Measurements from ENCODE around the gene QKI.

The QKI gene

DNA sequence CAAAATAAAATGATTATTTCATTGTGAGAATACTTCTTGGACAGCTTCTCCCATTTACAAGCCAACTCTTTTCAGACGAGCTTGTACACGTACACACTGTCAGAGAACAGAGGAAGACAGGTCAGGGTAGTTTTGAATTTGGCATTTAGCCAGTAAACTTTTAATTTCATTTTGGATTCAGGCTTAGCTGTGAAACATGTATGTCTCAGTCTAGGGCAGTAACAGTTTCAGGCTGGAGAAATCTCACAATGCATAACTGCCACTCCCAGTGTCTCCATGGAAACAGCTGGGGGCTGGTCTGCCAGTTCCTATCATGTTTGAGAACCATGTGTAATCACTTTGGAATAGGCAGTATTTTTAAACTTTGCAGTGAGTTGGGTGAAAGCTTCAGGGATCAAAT lies 22.0 kb upstream of the QKI start:
- DNase-seq: peak; percentile 55

GRCh38 chr6:163393923-163394322 lies 20.6 kb upstream of the QKI start:
- DNase-seq: no peak

- no peak for DNase-seq
Measured at GRCh38 chr6:163394659-163395058, 19.9 kb upstream of the QKI start.

DNA sequence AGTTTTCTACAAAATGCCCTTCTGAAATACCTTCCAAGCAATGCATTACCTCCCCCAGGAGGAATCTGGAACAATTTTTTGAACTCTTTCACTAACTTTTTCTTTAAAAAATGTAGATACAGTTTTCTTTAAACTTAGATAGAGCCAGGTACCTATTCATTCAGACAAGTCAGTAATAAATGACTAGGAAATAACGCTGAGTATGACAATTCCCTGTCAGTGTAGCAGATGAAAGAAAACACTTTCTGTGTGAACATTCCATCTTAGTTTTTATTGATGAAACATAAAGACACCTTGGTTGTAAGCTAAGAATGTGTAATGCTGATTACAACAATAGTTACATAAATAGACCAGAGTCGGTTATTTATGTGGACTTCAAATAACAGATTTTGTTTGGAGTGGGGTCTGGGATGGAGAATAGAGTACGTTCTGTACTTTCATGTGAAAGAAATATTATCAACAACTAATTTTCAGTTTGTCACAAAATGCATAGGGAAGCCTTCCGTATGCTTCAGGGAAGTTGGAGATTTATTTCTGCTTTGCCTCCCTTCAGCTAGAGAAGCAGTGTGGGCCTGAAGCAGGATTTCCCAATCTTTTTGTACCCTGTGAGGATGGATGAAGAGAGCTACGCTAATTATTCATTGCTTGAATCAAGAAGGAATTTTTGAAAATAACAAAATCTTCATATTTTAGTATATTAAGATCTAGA lies 19.2 kb upstream of the QKI start:
- no peak for DNase-seq

DNA sequence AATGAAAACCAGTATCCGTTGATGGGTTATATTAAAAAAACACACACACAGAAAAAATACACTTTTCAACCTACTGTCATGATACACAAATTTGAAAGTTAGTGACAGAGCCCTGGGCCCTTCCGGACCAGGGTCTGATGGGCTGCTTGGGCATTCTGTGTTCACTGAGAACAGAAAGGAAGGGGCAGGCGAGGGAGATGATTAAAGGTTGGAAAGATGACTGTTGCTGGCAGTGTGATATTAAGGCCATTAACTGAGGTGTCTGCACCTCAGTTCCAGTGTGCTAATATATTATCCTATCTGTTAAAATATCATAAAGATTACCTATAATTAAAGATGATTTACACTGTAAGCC lies 18.7 kb upstream of the QKI start:
- DNase-seq: no peak

GRCh38 chr6:163397326-163397725 lies 17.2 kb upstream of the QKI start:
- no peak for DNase-seq

DNA sequence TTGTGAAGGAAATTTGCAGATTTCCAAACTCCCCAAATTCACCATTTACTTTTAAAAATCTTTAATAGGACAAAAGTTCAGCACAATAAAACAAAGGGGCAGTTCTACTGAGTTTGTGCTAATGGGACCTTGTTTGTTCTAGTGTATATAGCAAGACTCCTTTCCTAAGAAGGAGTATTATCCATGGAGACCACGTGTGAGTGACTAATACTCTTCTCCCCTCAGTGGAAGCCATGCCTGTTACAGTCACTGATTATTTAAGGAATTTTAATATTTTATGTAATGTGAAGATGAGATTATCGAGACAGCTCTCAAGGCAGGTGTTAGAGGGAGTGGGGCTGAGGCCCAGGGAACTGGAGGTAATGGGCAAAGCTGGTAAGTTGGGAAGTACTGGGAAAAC lies 16.4 kb upstream of the QKI start:
- no peak for DNase-seq

- no peak for DNase-seq
Measured at GRCh38 chr6:163398815-163399214, 15.7 kb upstream of the QKI start.

- no peak for DNase-seq
Measured at GRCh38 chr6:163400509-163400908, 14.0 kb upstream of the QKI start.

DNA sequence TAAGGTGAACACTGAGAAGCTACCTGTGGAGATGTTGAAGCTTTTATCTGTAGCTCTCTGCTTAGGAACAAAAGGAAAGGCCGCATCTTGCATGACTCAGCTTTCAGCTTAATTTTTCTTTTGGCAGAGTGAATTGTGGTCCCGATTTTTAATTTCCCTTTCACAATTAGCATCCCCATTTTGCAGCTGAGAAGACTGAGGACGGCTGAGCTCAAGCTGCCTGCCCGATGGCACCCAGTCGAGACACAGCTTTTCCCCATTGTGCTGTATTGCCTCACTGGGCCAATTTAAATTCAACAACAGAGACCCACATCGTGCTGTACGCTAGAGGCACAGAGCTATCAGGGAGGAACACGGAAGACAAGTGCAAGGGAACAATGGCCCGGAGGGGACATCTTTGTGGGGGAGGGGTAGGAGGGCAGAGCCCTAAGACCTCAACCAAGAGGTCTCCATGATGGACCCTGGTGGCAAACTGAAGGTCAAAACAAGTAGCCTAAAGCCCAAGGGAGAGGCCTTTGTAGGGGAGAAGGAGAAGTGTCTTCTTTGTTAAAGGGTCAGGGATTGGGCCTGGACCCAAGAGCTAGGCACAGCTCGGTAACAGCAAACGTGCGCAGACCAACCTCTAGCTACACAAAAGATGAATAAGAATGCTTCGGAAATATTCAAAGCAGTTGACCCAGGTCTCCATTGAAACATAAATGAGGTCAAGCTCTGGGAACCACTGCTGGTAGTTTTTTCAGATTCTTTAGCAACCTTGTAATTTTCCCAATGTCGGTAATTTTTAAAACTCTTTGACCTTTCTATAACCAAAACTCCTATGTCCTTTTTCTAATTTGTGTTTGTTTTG lies 13.3 kb upstream of the QKI start:
- DNase-seq: no peak

GRCh38 chr6:163402616-163403015 lies 11.9 kb upstream of the QKI start:
- DNase-seq: no peak

DNA sequence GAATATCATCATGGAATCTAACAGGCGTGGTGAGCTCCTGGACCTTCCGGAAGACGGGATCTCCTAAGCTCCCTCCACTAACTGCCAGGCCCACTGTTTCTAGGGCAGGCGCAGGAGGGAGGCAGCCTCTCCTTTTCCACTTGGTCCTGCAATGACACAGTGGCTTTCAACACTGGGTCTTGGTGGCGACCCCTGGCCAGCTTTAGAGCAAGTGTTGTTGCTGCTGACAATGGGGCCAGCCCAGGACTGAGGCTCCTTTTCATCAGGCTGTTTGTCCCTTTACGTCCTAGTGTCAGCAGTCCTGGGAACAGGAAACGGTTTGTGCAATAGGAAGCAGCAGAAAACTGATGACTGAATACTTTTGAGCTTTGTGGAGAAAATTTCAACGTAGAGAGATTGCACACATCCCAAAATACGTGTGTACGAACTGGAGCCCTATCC lies 9.7 kb upstream of the QKI start:
- no peak for DNase-seq

DNA sequence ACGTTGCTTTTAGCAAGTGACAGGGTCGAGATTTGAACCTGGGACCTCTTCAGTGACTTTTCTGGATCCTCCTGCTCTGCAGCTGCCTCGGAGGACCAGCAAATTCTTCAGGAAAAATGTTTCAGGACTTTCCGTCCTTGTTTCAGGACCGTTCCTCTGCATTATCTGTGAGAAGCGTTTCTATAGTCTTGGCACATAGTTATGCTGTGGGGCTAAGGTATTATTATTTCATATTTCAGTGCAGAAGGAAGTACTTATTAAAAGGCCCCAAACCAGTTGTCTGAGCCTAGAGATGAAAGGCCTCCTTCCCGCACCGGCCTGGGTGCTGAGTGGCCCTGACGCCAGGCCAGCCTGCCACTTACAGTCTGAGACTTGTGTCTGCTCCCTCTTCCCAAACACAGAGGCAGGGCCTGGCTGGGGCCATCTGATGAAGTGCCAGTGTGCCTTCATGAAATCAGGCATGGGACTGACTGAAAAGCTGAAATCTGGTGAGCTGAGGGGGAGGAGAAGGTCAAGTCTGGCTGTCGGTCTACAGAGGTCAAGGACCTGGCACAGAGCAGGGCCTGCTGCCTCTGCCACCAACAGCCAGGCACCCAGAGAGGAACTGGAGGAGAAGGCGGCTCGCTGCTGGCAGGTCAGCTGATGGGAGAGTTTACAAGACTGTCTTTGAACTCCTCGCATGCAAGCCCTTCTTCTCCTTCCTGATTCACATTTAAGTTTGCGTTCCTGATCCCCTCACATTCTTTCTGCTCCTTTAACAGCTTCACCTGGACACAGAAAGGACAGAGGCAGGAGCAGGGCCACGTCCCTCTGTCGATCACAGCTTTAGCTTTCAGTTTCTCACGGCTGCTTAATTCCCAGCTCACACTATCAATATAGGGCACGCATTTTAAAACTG lies 8.9 kb upstream of the QKI start:
- no peak for DNase-seq

DNA sequence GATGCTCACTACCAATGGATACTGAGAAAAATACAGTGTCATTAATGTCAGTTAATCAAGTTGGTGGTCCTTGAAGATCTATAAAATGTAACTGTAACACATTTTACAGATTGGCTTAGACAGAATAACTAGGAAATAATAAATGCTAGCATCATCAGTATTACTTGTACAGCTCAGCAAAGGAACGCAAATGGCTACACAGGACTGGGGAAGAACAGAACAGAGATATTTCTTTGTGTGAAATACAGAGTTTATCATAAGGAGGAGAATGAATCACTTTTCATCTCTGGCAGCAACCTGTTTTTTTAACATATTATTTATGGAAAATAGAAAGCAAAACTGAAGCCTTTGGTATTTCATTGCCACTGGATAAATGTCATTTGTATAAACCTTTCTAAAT lies 8.2 kb upstream of the QKI start:
- DNase-seq: no peak

DNA sequence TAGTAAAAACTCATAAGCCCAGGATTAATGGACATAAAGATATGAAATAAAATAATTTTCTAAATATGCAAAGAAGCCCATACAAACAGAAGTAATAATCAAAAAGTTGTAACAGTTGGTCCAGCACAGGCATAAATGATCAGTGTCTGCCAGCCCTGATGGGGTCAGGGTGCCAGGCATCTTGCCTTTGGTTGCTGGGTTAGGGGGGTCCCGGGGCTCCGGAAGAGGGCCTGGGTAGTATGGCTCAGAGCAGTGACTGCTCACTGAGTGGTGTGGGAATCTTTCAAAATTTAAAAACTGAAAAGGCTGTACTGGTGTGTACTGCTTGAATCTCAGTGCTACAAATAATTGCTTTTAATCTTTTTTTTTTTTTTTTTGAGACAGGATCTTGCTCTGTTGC lies 7.7 kb upstream of the QKI start:
- DNase-seq: no peak

- no peak for DNase-seq
Measured at GRCh38 chr6:163408352-163408991, 6.0 kb upstream of the QKI start.

GRCh38 chr6:163409712-163410111 lies 4.8 kb upstream of the QKI start:
- no peak for DNase-seq

- no peak for DNase-seq
Measured at GRCh38 chr6:163412341-163412740, 2.2 kb upstream of the QKI start.

DNA sequence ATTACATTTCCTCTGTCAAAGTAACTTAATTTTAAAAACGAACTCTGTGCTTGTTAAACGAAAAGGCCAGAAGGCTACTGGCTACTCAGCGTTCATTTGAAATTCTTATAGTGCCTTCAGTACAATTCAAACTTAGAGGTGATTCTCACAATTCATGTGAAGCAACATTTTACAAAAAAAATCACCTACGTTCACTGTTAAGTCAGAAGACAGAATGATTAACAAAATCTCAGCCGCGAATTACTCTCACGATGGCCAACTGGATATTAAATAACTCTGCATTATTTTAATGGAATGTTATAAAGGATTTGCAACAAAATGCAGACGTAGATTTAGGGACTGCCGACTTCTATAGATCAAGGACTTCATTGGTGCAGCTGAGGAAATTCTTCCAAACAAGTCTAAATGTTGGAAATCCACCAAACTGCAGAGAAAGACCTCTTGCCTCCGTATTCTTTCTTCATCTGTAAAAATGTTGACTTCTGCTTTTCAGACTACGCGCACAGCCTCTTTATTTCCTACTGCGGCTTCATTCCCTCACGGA lies 1.6 kb upstream of the QKI start:
- no peak for DNase-seq

- DNase-seq: peak; percentile 95
Measured at GRCh38 chr6:163413345-163414116, 987 bp upstream of the QKI start.

DNA sequence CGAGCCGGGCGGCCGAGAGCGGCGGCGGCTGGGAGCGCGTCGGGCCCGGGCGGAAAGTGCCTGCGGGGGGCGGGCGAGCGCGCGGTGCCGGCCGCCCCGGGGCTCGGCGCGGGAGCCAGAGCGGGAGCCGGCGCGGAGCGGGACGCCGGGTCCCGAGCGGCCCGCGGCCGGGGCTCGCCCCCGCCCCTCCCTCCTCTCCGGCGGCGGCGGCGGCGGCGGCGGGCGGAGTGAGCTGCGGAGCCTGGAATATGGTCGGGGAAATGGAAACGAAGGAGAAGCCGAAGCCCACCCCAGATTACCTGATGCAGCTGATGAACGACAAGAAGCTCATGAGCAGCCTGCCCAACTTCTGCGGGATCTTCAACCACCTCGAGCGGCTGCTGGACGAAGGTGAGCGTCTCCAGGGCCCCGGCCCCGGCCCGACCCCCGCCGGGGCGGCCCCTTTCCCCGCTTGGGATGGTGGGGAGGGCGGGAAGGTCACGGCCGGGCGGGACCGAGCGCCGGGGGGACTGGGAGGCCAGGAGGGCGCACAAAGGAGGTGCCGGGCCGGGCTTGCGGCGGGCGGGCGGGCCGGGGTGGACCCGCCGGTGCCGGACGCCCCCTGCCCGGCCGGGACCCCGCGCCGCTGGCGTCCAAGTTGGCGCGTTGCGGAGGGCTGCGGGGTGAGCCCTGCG lies 565 bp downstream of the QKI start:
- no peak for DNase-seq

Data from fibroblast of skin of scalp (primary cell).